Kidney (tissue), 14 donors: ENCODE measurements around the gene ZNF382. TPM values are rescaled to one million over a fixed set of nuclear protein-coding genes. Genes with fewer than 3 reads are reported as not detected.
A peak's percentile ranks its signal among the peaks of the same experiment; 100 is the strongest.

Experiments
- DNase-seq, 5 donors: peaks; one replicate each; pipeline ENCODE4 v3.0.0-alpha.2; 2013 to 2020
- FAIRE-seq: peaks from 2 replicates; lab custom pipeline; 2012; peaks lifted over from hg19 to GRCh38; lab: Jason Lieb, UNC
- H3K27ac ChIP-seq, 2 donors: one replicate each; pipeline ENCODE4 v1.7.0; 2013; ENCODE audit warnings: low read depth in 2 of 2, low read length in 2 of 2, inconsistent platforms in 1 of 2
- H3K27me3 ChIP-seq: one replicate; pipeline ENCODE4 v1.7.1; 2013; ENCODE audit warnings: low read length, inconsistent platforms; ENCODE audit not compliant: control insufficient read depth, insufficient read depth
- H3K36me3 ChIP-seq, 3 donors: one replicate each; pipeline versions ENCODE4 v1.7.0 to v1.7.1; 2013; ENCODE audit warnings: low read length in 3 of 3, control low read depth in 1 of 3, inconsistent platforms in 1 of 3; ENCODE audit not compliant: insufficient read depth in 3 of 3, control insufficient read depth in 2 of 3
- H3K4me1 ChIP-seq, 3 donors: one replicate each; pipeline versions ENCODE4 v1.7.0 to v1.7.1; 2013; ENCODE audit warnings: low read length in 3 of 3, inconsistent platforms in 1 of 3, low read depth in 1 of 3; ENCODE audit not compliant: control insufficient read depth in 2 of 3, insufficient read depth in 2 of 3
- H3K4me3 ChIP-seq, 3 donors: one replicate each; pipeline versions ENCODE4 v1.7.0 to v1.8.1; 2013; ENCODE audit warnings: low read length in 3 of 3, control low read depth in 1 of 3, inconsistent platforms in 1 of 3
- H3K9ac ChIP-seq, 3 donors: one replicate each; pipeline versions ENCODE4 v1.7.0 to v1.7.1; 2013; ENCODE audit warnings: low read length in 3 of 3, control low read depth in 1 of 3, inconsistent platforms in 1 of 3
- H3K9me3 ChIP-seq, 3 donors: one replicate each; pipeline versions ENCODE4 v1.7.0 to v1.7.1; 2013; ENCODE audit warnings: low read length in 3 of 3, control low read depth in 1 of 3, inconsistent platforms in 1 of 3; ENCODE audit not compliant: control insufficient read depth in 2 of 3, insufficient read depth in 1 of 3
- CTCF ChIP-seq: IDR thresholded peaks from 3 replicates; pipeline ENCODE4 v1.5.1; 2012; ENCODE audit warnings: mild to moderate bottlenecking, moderate library complexity, borderline replicate concordance; ENCODE audit not compliant: insufficient read depth; ENCODE audit errors: extremely low read depth
- intact Hi-C: fragments of 100-400 bp; cut with DNase I; formaldehyde crosslinking; loops from one replicate; pipeline ENCODE4 v1.11.1; 2022
- polyA plus RNA-seq: library from polyadenylated mRNA; stranded (reverse); fragments of 350-450 nt; fragmentation: Illumina TruSeq; extraction: RNeasy Lipid Tissue Mini Kit (QIAGEN cat#74804); gene quantifications from one replicate; pipeline ENCODE4 v1.2.3, GENCODE V29; 2014; ENCODE audit warnings: low read depth, low replicate concordance; ENCODE audit not compliant: insufficient read depth
- total RNA-seq: library from RNA; stranded (reverse); fragmentation: NEBNext Ultra II Directional; extraction: Animal tissue kit (Norgen Biotek cat#: 25700); gene quantifications from one replicate; pipeline ENCODE4 v1.2.1, GENCODE V29; 2021
- donor health status: control.
- donor health status: control.
- donor health status: control.
- donor health status: control.
- donor health status: control.
- donor health status: DM: yes; HTN: yes; CAD: no.
- donor health status: Normal renal cell carcinoma (clear cell type).

The ZNF382 gene
- total and polyA plus RNA-seq, 2 donors from 2014 or later, result 1.8 to 11.0 TPM

GRCh38 chr19:36665832-36666231 is 60.7 kb downstream of the ZNF382 start:
- Histone ChIP-seq H3K27me3 (no peaks in the 10 kb centered on the region), H3K9me3 (no peaks in the 10 kb centered on the region), H3K36me3 (peaks cover 0 to 5% (median 0%) of the 10 kb centered on the region in 3 donors), H3K4me3 (peak overlapping the region; percentile 89 to 99 (median 98)), H3K27ac (no peak overlapping the region), H3K9ac (peak overlapping the region in 1 of 3 donors; percentile 93), H3K4me1 (peaks cover 0 to 10% (median 4%) of the 10 kb centered on the region in 3 donors)
- no peak for DNase-seq
- intact Hi-C loops, result no loop called here
- no peak for TF ChIP-seq CTCF
- no peak for FAIRE-seq

GRCh38 chr19:36668646-36669045 is 63.5 kb downstream of the ZNF382 start:
- no peaks in the 10 kb centered on the region for H3K27me3 ChIP-seq
- DNase-seq (no peak), FAIRE-seq (no peak)
- H3K4me3 ChIP-seq, result no peak overlapping the region
- H3K4me1 ChIP-seq, result peaks cover 0 to 10% (median 4%) of the 10 kb centered on the region in 3 donors
- H3K27ac ChIP-seq, result no peak overlapping the region
- no peak for TF ChIP-seq CTCF
- peaks cover 0 to 5% (median 2%) of the 10 kb centered on the region in 3 donors for H3K9me3 ChIP-seq
- intact Hi-C loops, result no loop called here
- H3K36me3 ChIP-seq, result peaks cover 0 to 4% (median 0%) of the 10 kb centered on the region in 3 donors
- H3K9ac ChIP-seq, result no peak overlapping the region

GRCh38 chr19:36672368-36672767 is 67.3 kb downstream of the ZNF382 start:
- TF ChIP-seq CTCF, result no peak
- DNase-seq (no peak), FAIRE-seq (no peak)
- Histone ChIP-seq H3K9me3 (peaks cover 0 to 8% (median 2%) of the 10 kb centered on the region in 3 donors), H3K4me1 (peaks cover 0 to 8% (median 0%) of the 10 kb centered on the region in 3 donors), H3K27ac (no peak overlapping the region), H3K9ac (no peak overlapping the region), H3K4me3 (no peak overlapping the region), H3K27me3 (no peaks in the 10 kb centered on the region), H3K36me3 (no peaks in the 10 kb centered on the region)
- intact Hi-C loops, result no loop called here

GRCh38 chr19:36674201-36674600 is 69.1 kb downstream of the ZNF382 start:
- intact Hi-C loops, result no loop called here
- no peak overlapping the region for H3K9ac ChIP-seq
- no peak for FAIRE-seq
- DNase-seq, result no peak
- H3K27ac ChIP-seq, result no peak overlapping the region
- no peaks in the 10 kb centered on the region for H3K4me1 ChIP-seq
- peaks cover 0 to 6% (median 0%) of the 10 kb centered on the region in 3 donors for H3K36me3 ChIP-seq
- no peaks in the 10 kb centered on the region for H3K27me3 ChIP-seq
- TF ChIP-seq CTCF, result no peak
- peaks cover 0 to 8% (median 2%) of the 10 kb centered on the region in 3 donors for H3K9me3 ChIP-seq
- H3K4me3 ChIP-seq, result no peak overlapping the region
